HG02798 (cell line): ENCODE results near the gene CCDC127.
A peak's percentile ranks its signal among the peaks of the same experiment; 100 is the strongest.
"Not testable (repeated sequence)": the region's sequence is repeated elsewhere in the genome, so short reads cannot be mapped to it uniquely, and the experiment has no call there.

Experiments
- ATAC-seq: cut with Tn5 transposase; IDR thresholded peaks from one replicate; pipeline ENCODE4 v1.9.1; 2021; ENCODE audit warnings: mild to moderate bottlenecking; ENCODE audit not compliant: unreplicated experiment, poor library complexity

Gene CCDC127

GRCh38 chr5:217494-218456 is at the start of gene CCDC127, which contains the start of gene SDHA:
CCDC127 (minus strand) TSS chr5:218153; CDS start chr5:216849, 1,304 bp downstream.
SDHA (plus strand) TSS chr5:218320; CDS start chr5:218356, 36 bp downstream.
- ATAC-seq: peak; percentile 90

DNA sequence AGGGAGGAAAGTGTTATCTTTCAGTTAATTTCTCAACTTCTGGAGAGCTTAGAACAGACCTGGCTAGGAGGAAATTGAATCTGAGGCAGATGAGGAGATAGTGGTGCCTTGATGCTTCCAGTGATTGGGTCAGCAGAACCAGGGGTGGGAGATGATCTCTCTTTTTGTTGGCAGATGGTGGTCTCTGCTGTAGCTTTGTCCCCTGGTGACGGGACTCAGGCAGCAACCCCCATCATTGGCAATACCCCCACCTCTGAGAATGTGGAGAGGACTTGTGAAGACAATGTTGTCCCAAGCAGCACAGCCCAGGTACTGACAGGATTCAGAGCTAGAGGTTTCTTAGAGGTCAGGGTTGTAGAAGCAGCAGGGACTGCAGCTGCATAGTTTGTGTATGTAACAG is 49.8 kb upstream of the CCDC127 start:
- no peak for ATAC-seq

DNA sequence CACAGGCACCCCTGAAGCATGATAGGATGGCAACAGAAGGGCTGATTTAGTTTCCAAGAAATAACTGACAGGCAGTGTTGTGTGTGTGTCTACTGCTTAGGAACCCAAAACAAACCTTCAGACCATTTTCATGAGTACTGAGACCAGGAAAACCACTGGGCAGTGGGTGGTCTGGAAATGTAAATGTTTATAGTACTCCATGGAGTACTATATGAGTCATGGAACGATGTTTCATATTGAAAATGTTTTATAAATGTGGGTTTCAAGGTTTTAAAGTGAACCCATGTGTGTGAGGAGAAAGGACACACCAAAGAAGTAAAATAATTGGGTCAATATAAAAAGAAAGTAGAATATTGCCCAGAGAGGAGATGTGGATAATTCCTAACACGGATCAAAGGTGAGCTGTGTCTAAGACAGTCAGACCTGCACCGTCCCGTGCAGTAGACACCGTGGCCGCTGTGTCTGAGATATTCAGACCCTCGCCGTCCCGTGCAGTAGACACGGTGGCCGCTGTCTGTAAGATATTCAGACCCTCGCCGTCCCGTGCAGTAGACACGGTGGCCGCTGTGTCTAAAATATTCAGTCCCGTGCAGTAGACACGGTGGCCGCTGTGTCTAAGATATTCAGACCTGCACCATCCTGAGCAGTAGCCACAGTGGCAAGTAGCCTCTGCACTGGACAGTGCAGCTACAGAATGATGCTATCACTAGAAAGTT is 48.5 kb upstream of the CCDC127 start:
- ATAC-seq: not testable (repeated sequence)

DNA sequence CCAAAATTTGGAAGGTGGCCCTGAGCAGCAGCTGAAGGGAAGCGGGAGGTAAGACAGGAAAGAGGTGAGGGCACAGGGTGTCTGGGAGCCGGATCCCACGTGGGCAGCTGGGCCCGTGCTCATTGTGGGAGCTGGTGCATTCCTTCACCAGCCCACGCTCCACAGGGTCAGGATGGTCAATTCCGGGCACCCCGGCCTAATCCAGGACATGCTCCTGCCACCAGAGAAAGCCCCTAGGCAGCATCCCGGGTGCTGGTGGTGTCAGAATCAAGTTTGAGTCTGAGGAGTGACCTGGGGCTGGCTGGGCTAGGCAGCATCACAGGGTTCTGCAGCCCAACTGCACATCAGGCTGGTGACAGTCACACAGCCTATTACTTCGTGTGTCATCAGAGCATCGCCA is 46.4 kb upstream of the CCDC127 start:
- no peak for ATAC-seq

- not testable (repeated sequence) for ATAC-seq
Measured at GRCh38 chr5:263275-263974, 45.5 kb upstream of the CCDC127 start.

DNA sequence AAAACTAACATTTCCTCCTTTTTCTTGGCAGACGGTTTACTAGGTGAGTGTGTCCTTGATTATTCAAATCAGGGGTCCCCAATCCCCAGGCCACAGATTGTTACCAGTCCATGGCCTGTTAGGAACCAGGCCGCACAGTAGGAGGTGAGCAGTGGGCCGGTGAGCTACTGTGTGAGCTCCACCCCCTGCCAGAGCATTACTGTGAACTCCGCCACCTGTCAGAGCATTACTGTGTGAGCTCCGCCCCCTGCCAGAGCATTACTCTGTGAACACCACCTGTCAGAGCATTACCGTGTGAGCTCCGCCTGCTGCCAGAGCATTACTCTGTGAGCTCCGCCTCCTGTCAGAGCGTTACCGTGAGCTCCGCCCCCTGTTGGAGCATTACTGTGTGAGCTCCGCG is 39.2 kb upstream of the CCDC127 start:
- ATAC-seq: no peak

- ATAC-seq: not testable (repeated sequence)
Measured at GRCh38 chr5:256347-256746, 38.4 kb upstream of the CCDC127 start.

DNA sequence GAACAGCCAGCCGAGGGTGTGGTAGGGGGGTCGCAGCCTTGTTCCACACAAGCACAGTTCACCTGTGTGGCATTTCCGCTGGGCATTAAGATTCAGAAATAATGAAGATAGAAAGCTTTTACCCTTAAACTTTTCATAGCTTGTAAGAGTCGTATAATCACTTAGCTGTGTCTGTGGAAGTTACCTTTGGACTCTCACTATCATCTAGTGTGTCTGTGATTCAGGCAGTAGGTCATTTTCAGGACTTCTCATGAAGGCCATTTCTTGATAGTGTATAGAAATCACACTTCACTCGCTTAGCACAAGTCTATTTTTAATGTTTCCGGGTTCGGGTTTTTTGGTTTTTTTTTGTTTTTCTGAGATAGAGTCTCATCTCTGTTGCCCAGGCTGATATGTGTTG is 37.2 kb upstream of the CCDC127 start:
- not testable (repeated sequence) for ATAC-seq

DNA sequence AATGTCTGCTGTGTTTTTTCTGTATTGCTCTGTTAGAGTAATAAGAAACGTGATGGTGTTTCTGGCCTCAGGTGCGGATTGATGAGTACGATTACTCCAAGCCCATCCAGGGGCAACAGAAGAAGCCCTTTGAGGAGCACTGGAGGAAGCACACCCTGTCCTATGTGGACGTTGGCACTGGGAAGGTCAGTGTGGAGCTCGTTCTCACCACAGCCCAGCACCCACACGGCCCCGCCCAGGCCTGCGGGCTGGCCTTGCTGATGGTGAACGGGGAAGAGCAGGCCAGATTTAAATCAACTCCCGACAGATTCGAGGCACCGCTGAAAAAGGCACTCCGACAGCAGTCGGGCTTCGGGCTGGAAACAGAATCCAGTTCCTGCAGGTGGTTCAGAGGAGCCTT is 36.4 kb upstream of the CCDC127 start:
- ATAC-seq: not testable (repeated sequence)

- ATAC-seq: no peak
Measured at GRCh38 chr5:252546-252945, 34.6 kb upstream of the CCDC127 start.

GRCh38 chr5:251975-252374 is 34.0 kb upstream of the CCDC127 start:
- ATAC-seq: not testable (repeated sequence)

DNA sequence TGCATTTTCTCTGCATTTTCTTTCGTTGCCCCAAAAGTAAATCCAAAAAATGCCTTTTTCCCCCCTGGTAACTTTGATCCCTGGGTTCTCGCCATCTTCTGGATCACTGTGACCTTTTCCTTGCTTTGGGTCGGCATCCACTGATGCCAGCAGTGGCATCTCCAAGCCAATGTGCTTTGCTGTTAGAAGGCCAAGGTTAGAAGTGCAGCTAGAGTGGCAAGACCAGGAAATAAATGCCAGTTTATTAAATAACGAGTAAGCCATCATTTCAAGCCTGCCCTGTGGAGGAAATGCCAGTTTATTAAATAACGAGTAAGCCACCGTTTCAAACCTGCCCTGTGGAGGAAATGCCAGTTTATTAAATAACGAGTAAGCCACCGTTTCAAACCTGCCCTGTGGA is 33.6 kb upstream of the CCDC127 start:
- ATAC-seq: not testable (repeated sequence)

- not testable (repeated sequence) for ATAC-seq
Measured at GRCh38 chr5:251016-251415, 33.1 kb upstream of the CCDC127 start.

DNA sequence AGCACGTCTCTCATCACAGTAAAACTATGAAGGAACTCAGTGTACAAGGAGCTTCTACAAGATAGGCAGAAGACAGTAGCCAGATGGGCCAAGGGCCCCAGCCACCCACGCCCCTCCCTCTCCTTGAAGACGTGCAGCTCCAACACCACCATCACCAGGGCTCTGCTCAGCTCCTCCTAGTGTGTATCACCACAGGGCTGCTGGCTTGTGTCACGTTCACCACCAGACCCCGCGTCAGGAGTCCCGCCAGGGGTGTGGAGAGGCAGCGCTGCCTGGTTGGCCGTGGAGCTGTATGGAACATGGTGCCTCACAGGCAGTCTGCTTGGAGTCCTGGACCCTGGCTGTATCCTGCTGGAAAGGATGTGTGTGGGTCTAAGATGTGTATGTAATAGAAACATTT is 32.4 kb upstream of the CCDC127 start:
- not testable (repeated sequence) for ATAC-seq

DNA sequence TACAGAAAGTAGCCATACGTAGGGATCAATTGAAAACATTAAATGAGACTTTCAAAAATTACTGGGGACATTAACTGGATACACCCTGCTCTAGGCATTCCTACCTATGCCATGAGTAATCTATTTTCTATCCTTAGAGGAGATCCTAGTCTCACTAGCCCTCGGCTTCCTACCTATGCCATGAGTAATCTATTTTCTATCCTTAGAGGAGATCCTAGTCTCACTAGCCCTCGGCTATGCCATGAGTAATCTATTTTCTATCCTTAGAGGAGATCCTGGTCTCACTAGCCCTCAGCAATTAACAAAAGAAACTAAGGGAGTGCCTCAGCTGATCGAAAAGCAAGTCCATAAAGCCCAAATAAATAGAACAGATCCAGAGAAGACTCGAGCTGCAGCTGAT is 27.8 kb upstream of the CCDC127 start:
- ATAC-seq: not testable (repeated sequence)

DNA sequence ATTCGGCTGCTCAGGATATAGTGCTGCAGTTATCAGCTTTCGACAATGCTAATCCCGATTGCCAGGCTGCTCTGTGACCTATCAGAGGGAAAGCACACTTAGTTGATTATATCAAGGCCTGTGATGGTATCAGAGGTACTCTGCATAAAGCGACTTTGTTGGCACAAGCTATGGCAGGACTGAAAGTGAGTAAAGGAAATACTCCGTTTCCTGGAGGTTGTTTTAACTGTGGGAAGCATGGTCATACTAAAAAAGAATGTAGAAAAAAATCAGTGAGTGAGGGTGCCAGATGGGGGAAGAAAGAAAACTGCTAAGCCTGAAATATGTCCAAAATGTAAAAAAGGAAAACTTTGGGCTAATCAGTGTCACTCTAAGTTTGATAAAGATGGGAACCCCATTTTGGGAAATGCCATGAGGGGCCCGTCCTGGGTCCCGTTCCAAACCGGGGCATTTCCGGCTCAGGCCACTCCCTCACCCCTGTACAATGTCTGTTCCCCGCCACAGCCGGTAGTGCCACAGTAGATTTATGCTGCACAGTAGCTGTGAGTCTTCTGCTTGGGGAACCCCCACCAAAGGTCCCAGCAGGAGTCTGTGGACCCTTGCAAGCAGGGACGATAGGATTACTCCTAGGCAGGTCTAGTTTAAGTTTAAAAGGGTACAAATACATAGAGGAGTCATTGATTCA is 25.9 kb upstream of the CCDC127 start:
- not testable (repeated sequence) for ATAC-seq

DNA sequence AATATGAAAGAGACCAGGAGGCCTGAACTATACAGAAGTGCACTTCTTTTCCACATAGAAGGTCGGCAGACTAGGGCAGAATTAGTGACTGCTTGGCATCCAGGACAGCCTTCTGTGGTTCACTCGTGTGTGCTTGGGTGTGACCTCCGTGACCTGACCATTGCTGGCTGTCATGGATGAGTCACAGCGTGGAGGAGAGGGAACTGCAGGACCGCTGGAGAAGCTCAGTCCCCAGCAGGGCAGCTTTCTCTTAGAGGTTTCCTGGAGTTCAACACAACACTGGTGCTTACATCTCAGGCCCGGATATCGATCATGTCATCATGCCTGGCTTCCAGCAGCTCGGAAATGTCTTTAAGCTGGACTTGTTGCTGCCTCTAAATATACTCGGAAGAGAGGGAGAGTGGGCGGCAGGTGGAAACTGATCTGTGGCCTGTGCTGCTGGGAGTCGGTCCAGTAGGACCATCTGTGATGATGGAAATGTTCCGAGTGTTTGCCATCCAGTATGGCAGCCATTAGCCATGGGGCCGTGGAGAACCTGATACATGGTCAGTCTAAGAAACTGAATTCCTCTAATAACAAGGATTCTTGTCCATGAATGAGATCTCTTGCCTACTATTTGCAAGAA is 23.2 kb upstream of the CCDC127 start:
- ATAC-seq: not testable (repeated sequence)

DNA sequence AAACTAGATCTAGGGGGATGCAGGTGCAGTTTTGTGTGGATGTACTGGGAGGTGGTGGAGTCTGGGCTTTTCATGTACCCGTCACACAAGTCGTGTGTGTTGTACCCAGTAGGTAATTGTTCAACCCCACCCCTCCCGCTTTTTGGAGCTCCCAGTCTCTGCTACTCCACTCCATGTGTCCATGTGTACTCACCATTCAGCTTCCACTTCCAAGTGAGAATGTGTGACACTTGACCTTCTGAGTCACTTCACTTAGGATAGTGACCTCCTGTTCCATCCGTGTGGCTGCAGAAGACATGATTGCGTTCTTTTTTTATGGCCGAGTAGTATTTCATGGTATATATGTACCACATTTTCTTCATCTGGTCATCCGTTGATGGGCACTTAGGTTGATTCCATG is 22.6 kb upstream of the CCDC127 start:
- ATAC-seq: not testable (repeated sequence)

DNA sequence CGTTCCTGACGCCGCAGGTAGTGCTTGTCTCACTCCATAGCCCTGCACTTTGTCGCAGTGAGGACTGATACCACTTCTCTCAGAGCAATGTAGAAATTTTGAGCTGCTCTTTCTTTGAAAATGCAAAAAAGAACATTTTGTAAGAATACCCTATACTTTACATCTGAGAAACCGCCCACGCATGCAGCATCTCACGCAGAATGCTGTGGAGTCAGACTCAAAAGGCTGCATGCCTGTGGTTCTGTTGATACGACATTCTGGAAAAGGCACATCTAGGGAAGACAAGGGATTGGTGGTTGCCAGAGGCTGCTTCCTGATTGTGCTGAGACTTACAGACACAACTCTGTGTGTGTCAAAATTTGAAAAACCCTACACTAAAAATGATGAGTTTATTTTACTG is 20.0 kb upstream of the CCDC127 start:
- ATAC-seq: not testable (repeated sequence)
